ENCODE measurements around the gene SNAP91. TPM values are rescaled to one million over a fixed set of nuclear protein-coding genes. Genes with fewer than 3 reads are reported as not detected.
A peak's percentile ranks its signal among the peaks of the same experiment; 100 is the strongest.
"Not testable (repeated sequence)": the region's sequence is repeated elsewhere in the genome, so short reads cannot be mapped to it uniquely, and the experiment has no call there.

The SNAP91 gene
- polyA plus RNA-seq, 1 donor, result 1.3 TPM

- DNase-seq, result no peak
Observed at GRCh38 chr6:83633149-83633548, 75.8 kb downstream of the SNAP91 start.

GRCh38 chr6:83629908-83630307 is 79.0 kb downstream of the SNAP91 start:
- DNase-seq, result not testable (repeated sequence)

DNA sequence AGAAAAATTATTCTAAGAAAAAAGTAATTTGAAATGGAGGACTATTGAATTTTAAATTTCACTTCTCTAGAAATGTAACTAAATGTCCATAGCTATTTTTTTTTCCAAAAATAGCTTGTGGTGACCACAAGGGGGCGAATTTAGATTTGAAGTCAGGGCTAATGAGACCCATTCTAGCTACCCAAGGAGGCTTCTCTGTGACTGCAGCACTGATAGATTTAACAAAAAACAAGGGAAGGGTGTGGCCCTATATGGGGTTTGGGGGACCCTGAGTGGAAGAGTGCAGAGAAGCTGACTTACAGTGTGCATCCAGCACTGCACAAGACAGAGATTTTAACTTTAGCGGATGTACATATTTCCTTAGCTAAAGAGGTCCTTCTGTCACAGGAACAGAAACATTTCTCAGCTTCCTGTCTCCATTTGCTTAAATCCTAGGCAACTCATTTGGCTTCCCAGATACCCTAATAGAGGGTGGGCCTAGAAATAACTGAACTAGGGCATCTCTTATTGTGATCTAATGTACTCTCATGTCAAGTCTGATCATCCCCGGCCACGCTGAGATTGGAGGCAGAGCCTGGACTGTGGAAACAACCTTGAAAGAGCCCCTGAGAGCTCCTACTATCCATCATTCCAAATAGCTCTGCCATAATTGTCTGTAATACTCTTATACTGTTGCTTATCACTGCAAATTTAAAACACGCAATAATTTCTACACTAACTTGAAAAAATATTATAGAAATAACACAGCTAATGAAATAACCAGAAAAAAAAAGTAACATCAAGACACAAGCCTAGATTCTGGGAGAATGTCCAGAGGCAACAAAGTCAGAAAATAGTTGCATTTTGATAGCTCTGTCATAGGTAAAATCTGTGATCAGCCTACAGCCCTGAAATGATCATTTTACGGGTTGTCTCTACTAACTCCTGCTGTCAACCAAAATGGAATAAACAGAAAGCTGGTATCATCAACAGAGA is 93.6 kb downstream of the SNAP91 start:
- no peak for DNase-seq

DNA sequence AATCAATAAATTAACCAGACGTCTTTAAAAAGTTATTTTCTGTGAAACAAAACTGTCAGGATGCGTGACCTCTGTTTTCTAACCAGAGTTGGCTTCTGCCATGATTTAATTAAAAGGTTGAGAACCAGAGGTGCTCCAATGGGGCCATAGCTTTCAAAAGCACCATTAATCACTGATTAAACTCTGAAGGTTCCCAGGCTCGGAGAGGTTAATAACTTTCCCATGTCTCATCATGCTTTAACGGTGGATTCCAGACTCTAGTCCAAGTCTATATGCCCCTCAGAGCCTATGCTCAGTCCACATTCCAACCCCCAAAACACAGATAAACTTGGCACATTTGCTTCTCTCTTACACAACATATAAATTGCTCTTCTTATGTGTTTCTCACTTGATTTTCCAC is 95.5 kb downstream of the SNAP91 start:
- no peak for DNase-seq

DNA sequence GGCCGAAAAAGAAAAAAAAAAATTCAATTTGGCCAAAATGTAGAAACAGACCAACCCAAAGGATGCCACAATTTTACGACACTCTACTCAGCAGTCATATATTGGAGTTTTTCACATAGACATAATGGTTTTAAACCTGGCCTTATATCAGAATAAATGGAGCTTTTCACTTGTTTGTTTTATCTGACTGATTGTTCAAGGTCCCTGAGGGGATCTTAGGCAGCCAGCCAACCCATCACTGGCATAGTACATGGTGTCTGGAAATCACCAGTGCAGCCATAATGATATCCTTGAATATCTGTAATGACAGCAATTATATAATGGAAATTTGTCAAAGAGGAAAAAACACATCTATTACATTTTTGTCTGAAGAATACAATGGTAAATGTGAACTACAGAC is 99.7 kb downstream of the SNAP91 start:
- DNase-seq, result no peak

- no peak for DNase-seq
Observed at GRCh38 chr6:83605517-83605916, 103.4 kb downstream of the SNAP91 start.

- DNase-seq, result no peak
Observed at GRCh38 chr6:83603551-83603950, 105.3 kb downstream of the SNAP91 start.

DNA sequence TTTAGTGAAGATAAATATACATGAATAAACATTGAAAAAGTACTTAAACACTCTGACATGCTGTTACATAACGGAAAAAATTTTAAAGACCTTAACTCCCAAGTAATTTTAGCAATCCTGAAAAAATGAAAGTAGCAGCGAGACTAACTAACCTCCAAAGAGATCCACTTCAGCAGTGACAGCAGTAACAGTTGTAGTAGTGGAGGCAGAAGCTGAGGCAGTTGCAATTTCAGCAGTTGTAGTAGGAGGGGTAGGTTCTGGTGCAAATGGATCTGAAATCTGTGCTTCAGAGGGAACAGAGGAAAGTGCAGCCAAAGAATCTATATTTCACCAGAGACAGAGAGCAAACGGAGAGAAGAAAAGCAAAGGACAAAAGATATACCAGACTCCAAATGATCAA is 107.8 kb downstream of the SNAP91 start:
- no peak for DNase-seq

DNA sequence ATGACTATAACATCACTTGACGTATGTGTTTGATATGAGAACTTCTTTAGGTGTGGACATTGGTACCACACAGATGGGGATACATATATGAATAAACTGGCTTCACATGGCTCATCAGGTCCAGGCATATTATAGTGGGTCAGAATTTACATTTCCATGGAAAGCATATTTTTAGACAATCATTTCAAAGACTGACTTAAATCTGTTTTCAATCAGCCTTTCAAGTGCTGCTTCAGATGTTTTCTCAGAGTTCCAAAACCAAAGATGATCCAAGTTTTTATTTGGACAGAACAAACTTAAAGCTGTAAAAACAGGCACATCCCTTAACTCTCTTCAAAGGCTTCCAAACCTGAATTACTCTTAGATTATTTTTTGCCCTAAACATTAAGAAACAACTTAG is 108.4 kb downstream of the SNAP91 start:
- DNase-seq, result peak; percentile 32

DNA sequence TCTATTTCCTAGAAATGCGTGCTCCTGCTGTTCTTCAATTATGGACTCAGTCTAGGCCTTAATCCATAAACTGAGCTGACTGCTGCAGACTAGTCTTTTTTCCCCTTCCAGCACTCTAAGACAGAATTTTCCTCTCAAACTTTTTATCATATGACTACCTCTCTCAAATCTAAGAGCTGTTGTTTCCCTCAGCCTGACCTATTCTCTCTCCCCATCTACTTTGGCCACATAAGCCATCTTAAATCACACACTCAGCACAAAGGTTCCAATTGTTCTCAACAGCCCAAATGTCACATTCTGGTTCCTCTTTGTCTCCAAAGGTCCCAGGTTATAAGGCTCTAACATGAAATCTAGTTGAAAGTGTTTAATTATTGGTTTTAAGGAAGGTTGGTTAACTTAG is 111.4 kb downstream of the SNAP91 start:
- no peak for DNase-seq

- DNase-seq, result no peak
Observed at GRCh38 chr6:83597051-83597450, 111.8 kb downstream of the SNAP91 start.

- DNase-seq, result no peak
Observed at GRCh38 chr6:83594941-83595340, 114.0 kb downstream of the SNAP91 start.

DNA sequence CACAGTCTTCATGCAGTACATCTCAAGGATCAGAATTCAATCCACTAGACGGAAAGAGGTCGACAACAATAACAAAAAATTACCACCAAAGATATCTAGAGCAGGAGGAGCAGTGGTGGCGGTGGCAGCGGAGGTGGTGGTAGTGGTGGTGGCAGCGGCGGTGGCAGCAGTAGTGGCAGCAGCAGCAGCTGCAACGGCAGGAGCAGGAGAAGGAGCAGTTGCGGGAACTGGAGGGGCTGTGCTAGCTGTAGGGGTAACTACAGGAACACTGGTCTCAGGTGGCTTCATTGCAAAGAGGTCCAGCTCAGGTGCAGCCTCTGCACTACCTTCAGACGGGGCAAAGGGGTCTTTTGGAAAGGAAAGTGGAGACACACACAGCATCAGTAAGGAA is 115.5 kb downstream of the SNAP91 start:
- no peak for DNase-seq

DNA sequence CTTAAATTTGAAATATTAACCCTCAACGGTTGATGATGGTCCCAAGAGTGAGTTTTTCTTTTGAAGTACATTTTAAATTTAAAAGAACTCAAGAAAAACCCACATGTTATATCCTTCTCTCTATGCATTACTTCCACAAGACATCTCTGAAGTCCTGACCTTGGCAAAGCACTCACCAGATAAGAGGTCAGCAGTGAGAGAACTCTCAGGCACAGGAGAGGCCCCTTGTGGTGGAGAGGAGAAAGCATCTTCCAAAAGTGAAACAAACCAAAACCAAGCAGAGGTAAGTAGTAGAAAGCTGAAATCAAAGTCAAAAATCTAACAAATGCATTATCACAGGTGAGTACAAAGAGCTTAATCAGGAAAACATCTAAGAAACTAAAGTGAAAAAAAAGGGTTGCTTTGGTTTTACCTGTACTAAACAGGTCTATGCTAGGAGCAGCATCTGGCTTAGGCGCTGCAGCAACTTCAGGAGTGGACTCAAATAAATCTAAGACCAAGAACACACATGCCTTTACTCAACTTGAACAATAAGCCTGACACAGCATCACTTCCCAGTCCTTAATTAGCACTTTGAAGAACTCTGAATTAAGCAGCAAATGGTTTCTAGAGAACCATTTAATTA is 116.0 kb downstream of the SNAP91 start:
- DNase-seq, result no peak

- DNase-seq, result no peak
Observed at GRCh38 chr6:83590416-83590815, 118.5 kb downstream of the SNAP91 start.

GRCh38 chr6:83589076-83589475 is 119.8 kb downstream of the SNAP91 start:
- no peak for DNase-seq

DNA sequence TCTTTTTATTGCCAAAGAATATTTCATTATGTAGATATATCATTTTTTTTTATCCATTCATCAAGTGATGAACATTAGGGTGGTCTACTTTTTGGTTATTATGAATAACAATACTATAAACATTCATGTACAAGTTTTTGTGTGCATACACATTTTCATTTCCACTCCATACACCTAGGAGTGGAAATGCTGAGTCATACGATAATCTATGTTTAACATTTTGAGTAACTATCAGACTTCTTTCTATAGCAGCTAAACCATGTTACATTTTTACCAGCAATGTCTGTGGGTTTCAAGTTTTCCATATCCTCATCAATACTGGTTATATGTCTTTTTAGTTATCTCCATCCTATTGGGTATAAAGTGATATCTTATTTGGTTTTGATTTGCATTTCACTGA is 130.8 kb downstream of the SNAP91 start:
- no peak for DNase-seq

DNA sequence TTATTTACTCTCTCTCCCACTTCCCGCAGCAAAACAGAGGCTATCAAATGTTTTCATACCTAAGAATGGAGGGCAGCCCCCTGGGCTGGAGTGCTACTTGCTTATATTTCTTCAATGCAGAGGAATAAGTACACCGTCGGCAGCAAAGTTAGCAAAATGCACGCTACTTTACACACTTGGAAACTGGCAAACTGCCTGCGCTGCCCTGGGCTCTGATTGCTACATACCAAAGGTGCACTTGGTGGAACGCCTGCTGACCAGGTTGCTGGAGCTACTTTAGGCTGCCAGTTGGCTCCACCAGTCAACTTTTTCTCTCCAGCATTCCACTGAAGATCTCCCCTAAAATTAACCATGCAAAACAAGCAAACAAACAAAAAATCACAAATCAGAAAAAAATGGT is 134.1 kb downstream of the SNAP91 start:
- DNase-seq, result no peak

- DNase-seq, result not testable (repeated sequence)
Observed at GRCh38 chr6:83571663-83572185, 137.2 kb downstream of the SNAP91 start.

- no peak for DNase-seq
Observed at GRCh38 chr6:83558975-83559374, 149.9 kb downstream of the SNAP91 start.

- no peak for DNase-seq
Observed at GRCh38 chr6:83556871-83557270, 152.0 kb downstream of the SNAP91 start.

- DNase-seq, result not testable (repeated sequence)
Observed at GRCh38 chr6:83551748-83552147, 157.2 kb downstream of the SNAP91 start.

DNA sequence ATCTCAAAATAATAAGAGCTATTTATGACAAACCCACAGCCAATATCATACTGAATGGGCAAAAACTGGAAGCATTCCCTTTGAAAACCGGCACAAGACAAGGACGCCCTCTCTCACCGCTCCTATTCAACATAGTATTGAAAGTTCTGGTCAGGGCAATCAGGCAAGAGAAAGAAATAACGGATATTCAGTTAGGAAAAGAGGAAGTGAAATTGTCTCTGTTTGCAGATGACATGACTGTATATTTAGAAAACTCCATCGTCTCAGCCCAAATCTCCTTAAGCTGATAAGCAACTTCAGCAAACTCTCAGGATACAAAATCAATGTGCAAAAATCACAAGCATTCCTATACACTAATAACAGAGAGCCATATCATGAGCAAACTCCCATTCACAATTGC is 158.4 kb downstream of the SNAP91 start:
- not testable (repeated sequence) for DNase-seq

GRCh38 chr6:83546636-83547035 is 162.3 kb downstream of the SNAP91 start:
- no peak for DNase-seq

All from hindlimb muscle (tissue), 1 donor.